Naive thymus-derived CD8-positive, alpha-beta T cell (primary cell): Measurements from ENCODE around the gene RINT1. TPM values are rescaled to one million over a fixed set of nuclear protein-coding genes. Genes with fewer than 3 reads are reported as not detected.

Source experiments
- ATAC-seq, 2 donors: fragments of 150-1000 bp; cut with Tn5 transposase in 1 of 2; sonication (Bioruptor Pico), chemical (Tn5 transposase) in 1 of 2; 1 replicate in 1 of 2; 2 replicates in 1 of 2; pipeline ENCODE4 v1.10.0; 2021; ENCODE audit warnings: mild to moderate bottlenecking in 2 of 2, moderate library complexity in 2 of 2
- POLR2A ChIA-PET: fragments of 350-600 bp; sonication (Branson Sonifier 250); formaldehyde crosslinking; loops from one replicate; lab custom pipeline; 2021; ENCODE audit warnings: antibody characterized with exemption; lab: Charles Lee
- DNase-seq, 10 donors: peaks; one replicate each; pipeline versions ENCODE4 v3.0.0 to v3.0.0-alpha.2; 2020 to 2022
- H3K27ac Mint-ChIP-seq, 10 donors: one replicate each; pipeline ENCODE4 v1.8.0; 2020 to 2022; ENCODE audit warnings: mild to moderate bottlenecking in 10 of 10, mixed read lengths in 10 of 10, moderate library complexity in 4 of 10, inconsistent platforms in 1 of 10
- H3K27me3 Mint-ChIP-seq, 5 donors: one replicate each; pipeline ENCODE4 v1.8.0; 2021 to 2022; ENCODE audit warnings: mixed read lengths in 5 of 5
- H3K36me3 Mint-ChIP-seq, 3 donors: one replicate each; pipeline ENCODE4 v1.8.0; 2020 to 2022; ENCODE audit warnings: mixed read lengths in 3 of 3, mild to moderate bottlenecking in 2 of 3, inconsistent platforms in 1 of 3
- H3K4me1 Mint-ChIP-seq, 4 donors: one replicate each; pipeline ENCODE4 v1.8.0; 2021 to 2022; ENCODE audit warnings: mixed read lengths in 4 of 4
- H3K4me3 Mint-ChIP-seq, 10 donors: one replicate each; pipeline ENCODE4 v1.8.0; 2020 to 2022; ENCODE audit warnings: mild to moderate bottlenecking in 10 of 10, mixed read lengths in 10 of 10, moderate library complexity in 6 of 10, inconsistent platforms in 1 of 10
- H3K9me3 Mint-ChIP-seq, 9 donors: one replicate each; pipeline ENCODE4 v1.8.0; 2020 to 2022; ENCODE audit warnings: mixed read lengths in 9 of 9, mild to moderate bottlenecking in 3 of 9, inconsistent platforms in 1 of 9, moderate library complexity in 1 of 9
- polyA plus RNA-seq, 3 donors: library from polyadenylated mRNA; unstranded; fragments of 300-500 nt; fragmentation: Illumina TruSeq; gene quantifications; one replicate each; pipeline ENCODE4 v1.2.3, GENCODE V29; 2021
- total RNA-seq, 8 experiments: library from RNA in 2 of 8; stranded (reverse) in 2 of 8; gene quantifications; one replicate each; pipeline ENCODE4 v1.2.3 and lab custom pipeline; 2021 to 2026

RINT1 gene
- total and polyA plus RNA-seq, 5 experiments from 2014 or later = 15.0 to 31.5 (median 17.5) TPM

DNA sequence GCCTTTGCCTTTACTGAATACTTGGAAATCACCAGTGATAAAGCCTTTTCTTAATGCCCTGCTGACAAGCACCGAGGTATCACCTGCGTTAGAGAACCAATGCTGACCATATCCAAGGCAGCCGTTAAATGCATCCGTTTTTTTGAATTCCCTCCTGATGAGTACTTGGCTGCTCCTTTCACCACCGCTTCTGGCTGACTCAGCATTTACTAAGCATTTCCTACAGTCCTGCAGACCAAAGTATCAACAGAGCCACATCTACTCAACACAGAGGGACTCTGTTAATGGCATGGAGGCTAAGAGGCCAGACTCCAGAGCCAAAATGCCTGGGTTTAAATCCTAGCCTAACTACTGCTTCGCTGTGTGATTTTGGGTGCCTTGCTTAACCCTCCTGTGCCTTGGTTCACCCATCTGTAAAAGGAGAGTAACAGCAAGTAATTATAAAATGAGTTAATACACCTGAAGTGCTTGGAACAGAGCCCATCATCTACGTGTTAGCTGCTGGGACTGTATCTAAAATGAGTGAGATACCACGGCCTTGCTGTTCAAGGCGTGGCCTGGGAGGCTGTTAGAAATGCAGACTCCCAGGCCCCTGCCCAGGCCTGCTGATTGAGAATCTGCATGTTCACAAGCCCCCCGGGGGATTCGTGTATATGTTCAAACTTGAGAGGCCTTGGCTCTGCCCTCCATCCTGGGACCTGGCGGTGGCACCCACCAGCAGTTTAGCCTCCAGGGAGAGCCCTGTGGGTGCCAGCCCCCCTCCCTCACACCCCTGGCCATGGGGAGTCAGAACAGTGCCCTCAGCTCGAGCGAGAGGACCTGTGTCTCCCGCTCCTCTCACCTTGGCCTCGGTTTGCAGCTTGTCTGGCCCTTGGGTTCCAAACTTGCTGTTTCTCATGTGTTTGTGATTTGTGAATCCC is 80.1 kb downstream of the RINT1 start:
- Mint-ChIP-seq H3K27ac (peak overlapping the region in 1 of 10 donors; percentile 43), H3K9me3 (no peaks in the 10 kb centered on the region), H3K4me3 (no peak overlapping the region), H3K27me3 (no peaks in the 10 kb centered on the region), H3K4me1 (no peaks in the 10 kb centered on the region), H3K36me3 (peaks cover 7 to 39% (median 21%) of the 10 kb centered on the region in 3 donors)
- ATAC-seq = no peak
- no peak for DNase-seq
- POLR2A ChIA-PET = no interaction called here

DNA sequence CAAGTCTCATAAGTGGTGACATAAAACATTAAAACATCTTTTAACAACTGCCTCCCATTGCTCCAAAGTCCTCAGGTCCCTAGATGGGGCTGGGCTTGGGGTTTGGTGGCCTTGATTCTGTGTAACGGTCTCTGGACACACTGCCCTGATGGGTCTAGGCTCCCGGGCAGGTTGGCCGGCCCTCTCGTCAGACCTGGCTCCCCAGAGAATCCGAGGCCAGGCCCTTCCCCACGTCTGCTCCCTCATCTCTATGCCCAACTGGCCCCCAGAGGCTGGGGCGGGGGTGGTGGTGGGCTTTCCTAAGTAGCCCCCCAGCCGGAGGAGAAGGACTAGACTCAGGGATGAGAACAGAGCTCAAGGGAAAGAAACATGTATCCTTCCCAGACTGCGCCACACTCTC is 80.8 kb downstream of the RINT1 start:
- no peaks in the 10 kb centered on the region for H3K4me1 Mint-ChIP-seq
- peak overlapping the region in 1 of 10 donors; percentile 43 for H3K27ac Mint-ChIP-seq
- DNase-seq (no peak), ATAC-seq (no peak)
- POLR2A ChIA-PET = no interaction called here
- H3K36me3 Mint-ChIP-seq = peaks cover 7 to 35% (median 24%) of the 10 kb centered on the region in 3 donors
- H3K9me3 Mint-ChIP-seq = no peaks in the 10 kb centered on the region
- no peaks in the 10 kb centered on the region for H3K27me3 Mint-ChIP-seq
- no peak overlapping the region for H3K4me3 Mint-ChIP-seq

DNA sequence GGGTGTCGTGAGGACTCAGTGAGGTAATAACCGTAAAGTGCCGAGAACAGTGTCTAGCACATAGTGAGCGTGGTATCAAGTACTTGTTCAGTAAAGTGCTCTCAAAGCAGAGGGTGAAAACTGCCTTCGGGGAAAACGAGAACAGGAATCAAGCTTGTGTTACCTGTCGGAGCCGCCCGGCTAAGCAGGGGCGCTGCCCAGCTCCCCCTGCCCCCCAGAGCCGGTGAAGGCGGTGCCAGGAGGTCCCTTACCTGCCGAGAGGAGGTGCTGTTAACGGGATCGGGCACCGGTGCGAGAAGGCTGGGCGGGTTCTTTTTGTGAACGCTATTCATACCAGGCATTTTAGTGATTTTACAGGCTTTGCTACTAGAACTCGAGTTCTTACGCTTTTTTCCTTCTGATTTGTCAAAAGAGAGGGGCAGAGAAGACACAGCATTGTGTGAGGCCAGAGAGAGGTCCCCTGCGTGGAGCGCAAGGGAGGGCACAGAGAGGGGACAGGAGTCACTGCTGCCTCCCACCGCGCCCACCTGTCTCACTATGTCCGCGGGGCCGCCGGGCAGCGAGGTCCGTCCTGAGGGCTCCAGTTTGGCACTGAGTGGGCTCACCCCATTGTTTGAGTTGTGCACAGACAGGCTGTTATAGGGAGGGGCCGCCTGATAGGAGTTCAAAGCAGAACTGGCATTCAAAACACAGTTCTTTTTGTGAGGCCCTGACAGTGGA is 81.8 kb downstream of the RINT1 start:
- POLR2A ChIA-PET = no interaction called here
- ATAC-seq = no peak
- H3K27ac Mint-ChIP-seq = no peak overlapping the region

GRCh38 chr7:105614341-105614840 is 82.4 kb downstream of the RINT1 start:
- H3K27me3 Mint-ChIP-seq = no peaks in the 10 kb centered on the region
- H3K4me3 Mint-ChIP-seq = no peak overlapping the region
- DNase-seq (no peak), ATAC-seq (no peak)
- peak overlapping the region in 1 of 10 donors; percentile 14 for H3K27ac Mint-ChIP-seq
- peaks cover 7 to 47% (median 28%) of the 10 kb centered on the region in 3 donors for H3K36me3 Mint-ChIP-seq
- POLR2A ChIA-PET = no interaction called here
- H3K9me3 Mint-ChIP-seq = no peaks in the 10 kb centered on the region
- H3K4me1 Mint-ChIP-seq = no peaks in the 10 kb centered on the region

More for the DNA sequence above, 81.8 kb downstream of the RINT1 start:
- DNase-seq = no peak
- Mint-ChIP-seq H3K27me3 (no peaks in the 10 kb centered on the region), H3K36me3 (peaks cover 7 to 43% (median 27%) of the 10 kb centered on the region in 3 donors), H3K4me1 (no peaks in the 10 kb centered on the region), H3K4me3 (no peak overlapping the region), H3K9me3 (no peaks in the 10 kb centered on the region)

Other genes starting within 250 kb of the RINT1 start
- gene SRPK2, start 143.3 kb upstream of the RINT1 start, total RNA-seq = 10 to 100 TPM; 39.2 to 40.4 TPM
- 10 to 100 TPM; 39.5 to 47.1 (median 41.4) TPM for gene SRPK2, start 143.3 kb upstream of the RINT1 start, polyA plus RNA-seq
- gene PUS7, start 9.9 kb upstream of the RINT1 start, total RNA-seq = 1 to 10 TPM; 6.5 to 7.3 TPM
- gene PUS7, start 9.9 kb upstream of the RINT1 start, polyA plus RNA-seq = 1 to 10 TPM; 5.3 to 7.2 (median 5.5) TPM
- under 1 TPM in 1 of 2 experiments, not detected in 1; 0.42 TPM for gene EFCAB10, start 49.3 kb downstream of the RINT1 start, total RNA-seq
- not detected for gene EFCAB10, start 49.3 kb downstream of the RINT1 start, polyA plus RNA-seq